WTC11 (cell line): ENCODE measurements around the gene ZNF672.

Experiments
- ATF3 ChIP-seq: sonication (generic); formaldehyde crosslinking; conservative IDR thresholded peaks from 2 replicates; pipeline ENCODE4 v1.8.1; 2022; ENCODE audit warnings: mild to moderate bottlenecking, missing genetic modification reagents
- CTCF ChIP-seq: fragments of 200-600 bp; IDR thresholded peaks from 2 replicates; pipeline ENCODE4 v1.8.0; 2022; ENCODE audit warnings: antibody characterized with exemption
- FOXP4 ChIP-seq: sonication (generic); formaldehyde crosslinking; IDR thresholded peaks from 2 replicates; pipeline ENCODE4 v1.8.0; 2022; ENCODE audit warnings: mild to moderate bottlenecking, missing genetic modification reagents
- NFE2L1 ChIP-seq: sonication (generic); formaldehyde crosslinking; IDR thresholded peaks from 2 replicates; pipeline ENCODE4 v1.8.1; 2023; ENCODE audit warnings: missing genetic modification reagents
- PRDM15 ChIP-seq: sonication (generic); formaldehyde crosslinking; IDR thresholded peaks from 2 replicates; pipeline ENCODE4 v1.8.0; 2022; ENCODE audit warnings: missing genetic modification reagents

GRCh38 chr1:248805876-248806275 lies 32.1 kb upstream of the ZNF672 start:
- TF ChIP-seq CTCF (no peak), ATF3 (CRISPR knock-in tag) (no peak), NFE2L1 (CRISPR knock-in tag) (no peak), FOXP4 (CRISPR knock-in tag) (no peak), PRDM15 (no peak)
